GM18907 (cell line): ENCODE measurements around the gene C6orf89.
"Not testable (repeated sequence)": the region's sequence is repeated elsewhere in the genome, so short reads cannot be mapped to it uniquely, and the experiment has no call there.

Source experiments
- ATAC-seq: cut with Tn5 transposase; IDR thresholded peaks from one replicate; pipeline ENCODE4 v1.9.1; 2021; ENCODE audit warnings: mild to moderate bottlenecking, moderate library complexity; ENCODE audit not compliant: unreplicated experiment

Gene C6orf89

DNA sequence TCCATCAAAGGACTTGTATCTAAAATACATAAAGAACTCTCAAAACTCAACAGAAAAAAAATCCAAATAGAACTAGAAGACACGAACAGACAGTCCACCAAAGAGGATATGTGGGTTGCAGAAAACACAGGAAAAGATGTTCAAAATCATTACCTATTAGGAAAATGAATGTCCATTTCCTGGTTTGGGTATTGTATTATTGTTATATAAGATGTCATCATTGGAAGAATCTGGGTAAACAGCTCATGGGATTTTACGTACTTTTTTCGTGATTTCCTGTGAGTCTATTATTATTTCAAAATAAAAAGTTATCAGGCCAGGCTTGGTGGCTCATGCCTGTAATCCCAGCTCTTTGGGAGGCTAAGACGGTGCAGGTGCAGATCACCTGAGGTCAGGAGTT, 59.5 kb downstream of the C6orf89 start:
- ATAC-seq: no peak

DNA sequence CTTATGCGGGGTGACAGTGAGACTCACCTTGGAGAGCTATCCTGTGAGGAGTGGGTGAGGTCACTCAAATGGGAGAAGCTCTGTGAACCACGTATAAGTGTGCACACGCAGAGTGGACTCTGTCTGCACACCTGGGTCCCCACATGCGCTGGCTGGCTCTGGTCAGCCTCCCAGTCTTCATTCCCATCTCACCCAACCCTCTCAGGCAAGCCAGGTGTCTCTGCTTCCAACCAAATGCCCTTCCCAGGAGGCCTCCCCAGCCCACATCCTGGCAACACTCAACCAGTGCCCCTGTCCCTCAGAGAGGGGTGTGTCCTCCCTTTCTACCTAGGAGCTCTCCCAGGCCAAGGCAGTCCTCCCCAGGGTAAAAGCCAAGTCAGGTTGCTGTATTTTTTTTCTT, 60.8 kb downstream of the C6orf89 start:
- no peak for ATAC-seq

DNA sequence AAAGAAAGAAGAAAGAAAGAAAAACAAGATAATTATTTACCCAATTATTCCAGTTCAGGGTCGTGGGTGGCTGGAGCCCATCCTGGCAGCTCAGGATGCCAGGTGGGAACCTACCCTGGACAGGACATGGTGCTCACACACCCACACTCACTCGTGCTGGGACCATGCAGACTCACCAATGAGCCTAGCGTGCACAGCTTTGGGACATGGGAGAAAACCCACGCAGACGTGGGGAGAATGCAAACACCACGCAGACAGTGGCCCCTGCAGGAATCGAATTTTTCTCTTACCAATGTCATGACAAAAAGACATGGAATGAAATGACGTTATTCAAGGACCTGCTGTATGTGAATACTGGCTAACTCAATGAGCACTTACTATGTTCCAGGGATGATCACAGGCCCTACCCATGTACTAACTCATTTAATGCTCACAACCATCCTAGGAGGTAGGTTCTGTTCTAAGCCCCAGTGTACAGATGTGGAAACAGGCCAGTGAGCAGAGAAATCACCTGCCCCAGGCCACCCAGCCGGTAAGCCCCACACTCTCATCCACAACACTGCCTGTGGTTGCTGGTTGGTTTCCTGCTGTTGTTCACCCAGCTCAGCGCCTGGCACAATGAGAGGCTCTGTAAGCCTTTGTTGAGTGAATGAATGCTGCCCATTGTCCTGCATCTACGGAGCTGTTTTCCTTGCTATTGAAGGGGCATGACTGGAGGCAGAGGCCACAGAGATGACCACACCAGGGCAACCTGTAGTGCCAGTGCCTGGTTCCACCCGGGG, 62.0 kb downstream of the C6orf89 start:
- ATAC-seq: no peak

DNA sequence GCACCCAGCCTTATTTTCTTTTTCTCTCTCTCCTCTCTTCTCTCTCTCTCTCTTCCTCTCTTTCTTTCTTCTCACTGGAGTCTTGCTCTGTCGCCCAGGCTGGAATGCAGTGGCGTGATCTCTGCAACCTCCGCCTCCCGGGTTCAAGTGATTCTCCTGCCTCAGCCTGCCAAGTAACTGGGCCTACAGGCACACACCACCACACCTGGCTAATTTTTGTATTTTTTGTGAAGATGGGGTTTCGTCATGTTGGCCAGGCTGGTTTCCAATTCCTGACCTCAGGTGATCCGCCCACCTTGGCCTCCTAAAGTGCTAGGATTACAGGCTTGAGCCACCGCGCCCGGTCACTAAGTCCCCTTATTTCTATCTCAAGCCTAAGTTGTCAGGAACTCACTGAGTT, 63.3 kb downstream of the C6orf89 start:
- not testable (repeated sequence) for ATAC-seq

DNA sequence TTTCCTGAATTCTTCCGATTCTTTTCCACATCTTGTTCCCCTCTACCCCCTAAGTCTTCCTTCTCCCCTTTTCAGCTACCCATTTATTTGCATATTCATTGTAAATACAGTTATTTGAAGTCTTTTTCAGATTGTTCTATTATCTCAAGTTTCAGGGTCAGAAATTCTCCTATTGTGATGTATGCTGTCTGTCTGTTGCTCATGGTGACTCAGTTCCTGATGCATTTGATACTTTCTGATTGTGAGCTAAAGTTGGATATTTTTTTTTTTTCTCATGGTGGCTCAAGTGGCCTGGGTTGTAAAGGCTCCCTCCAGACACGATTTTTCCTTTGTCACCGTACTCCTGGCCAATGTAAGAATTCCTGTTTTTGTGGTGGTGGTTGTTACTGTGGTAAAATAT, 63.9 kb downstream of the C6orf89 start:
- no peak for ATAC-seq

DNA sequence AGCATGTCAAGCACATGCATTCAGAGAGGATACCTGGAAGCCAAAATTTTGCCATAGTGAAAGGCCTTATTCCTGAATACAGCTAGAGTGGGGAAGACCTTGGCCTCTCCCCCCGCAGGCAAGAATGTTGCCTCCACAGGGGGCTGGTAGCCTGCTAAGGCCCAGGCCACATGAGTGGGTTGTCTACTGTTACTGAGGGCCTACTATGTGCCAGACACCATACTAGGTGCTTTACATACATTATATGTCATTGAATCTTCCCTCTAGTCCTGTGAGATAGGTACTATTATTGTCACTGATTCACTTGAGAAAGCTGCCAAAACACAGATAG, 68.1 kb downstream of the C6orf89 start:
- no peak for ATAC-seq

DNA sequence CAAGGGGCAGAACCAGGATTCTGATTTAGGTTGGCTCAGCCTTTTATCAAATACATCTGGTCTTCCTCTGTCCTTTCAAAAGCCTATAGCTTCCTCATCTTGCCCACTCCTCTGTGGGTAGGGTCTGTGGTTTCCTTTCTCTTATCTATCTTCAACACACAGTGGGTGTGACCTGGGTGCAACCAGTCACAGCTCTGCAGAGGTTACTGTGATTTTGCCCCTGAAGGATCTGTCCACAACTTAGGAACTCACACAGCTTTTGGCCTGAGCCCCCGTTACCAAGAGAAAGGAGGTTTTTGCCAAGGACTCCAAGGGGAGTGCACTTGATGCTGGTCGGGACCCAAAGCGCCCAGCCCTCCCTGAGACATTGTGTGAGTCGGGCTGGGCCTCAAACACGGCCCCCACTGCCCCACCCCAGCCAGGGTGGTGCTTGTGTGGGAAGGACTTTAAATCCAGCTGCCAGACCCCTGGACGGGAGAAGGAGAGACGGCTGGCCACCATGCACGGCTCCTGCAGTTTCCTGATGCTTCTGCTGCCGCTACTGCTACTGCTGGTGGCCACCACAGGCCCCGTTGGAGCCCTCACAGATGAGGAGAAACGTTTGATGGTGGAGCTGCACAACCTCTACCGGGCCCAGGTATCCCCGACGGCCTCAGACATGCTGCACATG, 68.6 kb downstream of the C6orf89 start, which contains the start of gene PI16:
TSS of gene PI16 (plus strand) at position 477 of the 670 bp plus-strand sequence. CDS start at position 500, 23 bp downstream.
- no peak for ATAC-seq

DNA sequence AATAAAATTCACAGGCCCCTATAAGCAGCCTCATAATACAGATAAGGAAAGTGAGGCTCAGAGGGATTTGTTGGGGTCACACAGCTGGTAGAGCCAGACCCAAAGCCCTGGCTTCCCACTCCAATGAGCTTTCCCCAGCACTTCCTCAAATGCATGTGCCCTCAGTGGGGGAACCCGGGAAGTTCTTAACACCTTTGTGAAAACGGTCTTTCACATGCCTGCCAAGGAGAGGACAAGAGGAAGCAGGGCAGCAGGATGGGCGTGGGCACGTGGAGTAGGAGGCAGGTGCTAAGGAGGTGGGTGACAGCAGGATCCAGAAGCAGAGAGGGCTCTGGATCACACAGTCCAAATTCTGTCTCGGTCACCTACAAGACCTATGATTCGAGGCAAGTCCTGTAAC, 69.4 kb downstream of the C6orf89 start:
- ATAC-seq: no peak

DNA sequence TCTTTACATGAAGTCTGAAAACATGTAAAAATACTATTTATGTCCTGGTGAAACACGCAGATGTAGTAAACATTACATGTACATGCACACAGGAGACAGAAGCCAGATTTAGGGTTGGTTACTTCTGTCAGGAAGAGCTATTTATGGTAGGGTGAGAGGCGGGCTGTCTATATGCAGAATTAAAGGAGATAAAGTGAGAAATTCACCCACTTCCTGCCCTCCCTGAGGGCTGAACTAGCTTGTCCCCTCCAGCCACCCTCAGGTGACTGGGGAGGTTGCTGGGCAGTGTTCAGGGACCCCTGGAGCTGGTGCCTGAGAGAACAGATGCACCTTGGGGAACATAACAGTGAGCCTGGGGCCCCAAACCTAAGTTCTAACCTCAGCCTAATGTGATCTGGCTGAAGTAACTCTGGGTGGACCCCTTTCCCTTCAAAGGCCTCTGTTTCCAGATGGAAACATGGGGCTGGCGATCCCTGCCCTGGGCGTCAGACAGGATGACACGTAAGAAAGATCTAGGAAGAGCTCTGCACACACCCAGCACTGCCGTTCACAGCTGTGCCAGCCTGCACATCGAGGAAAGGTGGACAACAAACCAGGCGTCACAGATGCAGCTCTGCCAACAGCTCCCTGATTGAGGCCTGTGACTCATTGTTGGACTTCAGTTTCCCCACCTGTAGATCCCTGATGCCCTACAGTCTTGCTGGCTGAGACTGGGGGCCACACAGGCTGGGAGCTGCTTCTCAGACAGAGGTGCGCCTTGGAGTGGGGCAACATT, 70.1 kb downstream of the C6orf89 start:
- ATAC-seq: no peak

DNA sequence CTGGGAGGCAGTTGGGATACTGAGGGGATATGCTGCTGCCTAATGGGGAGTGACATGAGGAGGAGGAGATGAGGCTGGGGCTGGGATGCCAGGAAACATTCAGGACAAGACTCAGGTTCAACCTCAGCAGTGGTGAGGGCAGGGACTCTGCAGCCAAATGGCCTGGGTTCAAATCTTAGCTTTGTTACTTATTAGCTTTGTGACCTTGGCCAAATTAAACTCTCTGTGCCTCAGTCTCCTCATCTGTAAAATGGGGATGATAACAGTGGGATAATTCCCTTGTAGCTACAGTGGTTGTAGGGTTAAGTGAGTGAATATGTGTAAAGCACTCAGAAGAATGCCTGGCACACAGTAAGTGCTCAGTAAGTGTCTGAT, 70.7 kb downstream of the C6orf89 start:
- ATAC-seq: no peak

DNA sequence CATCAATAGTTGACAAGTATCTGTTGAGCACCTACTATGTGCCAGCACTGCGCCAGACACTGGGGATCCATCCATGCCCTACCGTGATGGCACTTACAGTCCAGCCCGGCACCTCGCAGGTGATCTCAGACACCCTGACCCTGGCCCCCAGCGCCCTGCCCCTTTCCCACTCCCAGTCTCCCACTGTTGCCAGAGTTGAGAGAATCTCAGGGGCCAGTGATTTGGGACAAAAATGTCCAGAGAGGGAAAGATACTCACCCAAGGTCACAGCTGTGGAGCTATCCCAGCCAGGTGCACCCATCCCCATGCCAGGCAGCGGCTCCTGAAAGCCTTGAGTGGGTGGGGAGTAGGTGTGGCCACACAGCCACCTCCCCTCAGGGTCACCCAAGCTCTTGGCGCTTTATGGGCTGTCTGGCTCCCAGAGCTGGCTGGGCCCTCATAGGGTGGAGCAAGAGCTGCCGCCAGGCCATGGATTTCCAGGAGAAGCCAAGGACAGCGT, 72.1 kb downstream of the C6orf89 start:
- no peak for ATAC-seq

DNA sequence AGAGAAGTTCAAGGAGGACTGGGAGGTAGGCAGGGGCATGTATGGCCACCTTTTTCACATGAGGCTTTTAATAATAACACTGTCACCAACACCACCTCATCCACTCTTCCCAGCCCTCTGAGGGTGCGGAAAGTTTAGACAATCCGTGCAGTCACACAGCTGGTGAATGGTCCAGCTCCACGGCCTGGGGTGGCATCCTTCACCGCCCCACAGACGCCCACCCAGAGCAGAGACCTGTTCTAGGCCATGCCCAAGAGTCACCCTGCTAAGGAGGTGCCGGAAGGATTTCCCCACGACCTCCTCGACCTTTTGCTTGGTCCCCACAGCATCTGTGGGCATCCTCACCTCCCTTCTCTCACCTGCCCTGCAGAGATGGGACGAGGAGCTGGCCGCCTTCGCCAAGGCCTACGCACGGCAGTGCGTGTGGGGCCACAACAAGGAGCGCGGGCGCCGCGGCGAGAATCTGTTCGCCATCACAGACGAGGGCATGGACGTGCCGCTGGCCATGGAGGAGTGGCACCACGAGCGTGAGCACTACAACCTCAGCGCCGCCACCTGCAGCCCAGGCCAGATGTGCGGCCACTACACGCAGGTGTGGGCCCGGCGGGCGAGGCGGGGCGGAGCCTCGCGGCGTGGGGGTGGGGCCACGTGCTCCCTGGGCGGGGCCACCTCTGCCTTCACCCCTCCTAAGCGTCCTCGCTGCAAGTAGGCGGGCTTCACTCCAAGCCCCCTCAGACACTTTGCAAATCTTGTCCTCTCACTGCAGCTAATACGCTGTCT, 73.2 kb downstream of the C6orf89 start:
- ATAC-seq: no peak

DNA sequence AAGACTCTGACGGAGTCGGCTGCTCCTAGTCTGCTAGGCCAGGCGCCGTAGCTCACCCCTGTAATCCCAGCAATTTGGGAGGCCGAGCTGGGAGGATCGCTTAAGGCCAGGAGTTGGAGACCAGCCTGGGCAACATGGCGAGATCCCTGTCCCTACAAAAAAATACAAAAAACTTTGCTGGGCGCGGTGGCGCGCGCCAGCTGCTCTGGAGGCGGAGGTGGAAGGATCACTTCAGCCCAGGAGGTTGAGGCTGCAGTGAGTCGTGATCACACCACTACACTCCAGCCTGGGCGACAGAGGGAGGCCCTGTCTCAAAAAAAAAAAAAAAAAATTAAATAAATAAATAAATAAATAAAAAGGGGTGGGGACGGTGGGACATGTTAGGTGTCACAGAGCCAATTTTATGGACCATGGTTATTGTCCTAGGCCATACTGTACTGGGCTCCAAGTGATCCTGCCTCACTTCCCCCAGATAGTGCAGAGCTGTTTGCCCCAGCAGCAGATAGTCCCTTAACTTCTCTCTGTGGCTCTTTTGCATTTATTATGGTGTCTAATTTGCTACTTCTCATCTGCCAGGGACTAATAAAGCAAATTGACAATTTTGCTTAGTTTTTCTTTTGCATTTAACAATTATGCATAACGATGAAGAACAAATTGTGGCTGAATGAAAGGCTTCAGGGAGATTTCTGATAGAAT, 74.0 kb downstream of the C6orf89 start:
- no peak for ATAC-seq

DNA sequence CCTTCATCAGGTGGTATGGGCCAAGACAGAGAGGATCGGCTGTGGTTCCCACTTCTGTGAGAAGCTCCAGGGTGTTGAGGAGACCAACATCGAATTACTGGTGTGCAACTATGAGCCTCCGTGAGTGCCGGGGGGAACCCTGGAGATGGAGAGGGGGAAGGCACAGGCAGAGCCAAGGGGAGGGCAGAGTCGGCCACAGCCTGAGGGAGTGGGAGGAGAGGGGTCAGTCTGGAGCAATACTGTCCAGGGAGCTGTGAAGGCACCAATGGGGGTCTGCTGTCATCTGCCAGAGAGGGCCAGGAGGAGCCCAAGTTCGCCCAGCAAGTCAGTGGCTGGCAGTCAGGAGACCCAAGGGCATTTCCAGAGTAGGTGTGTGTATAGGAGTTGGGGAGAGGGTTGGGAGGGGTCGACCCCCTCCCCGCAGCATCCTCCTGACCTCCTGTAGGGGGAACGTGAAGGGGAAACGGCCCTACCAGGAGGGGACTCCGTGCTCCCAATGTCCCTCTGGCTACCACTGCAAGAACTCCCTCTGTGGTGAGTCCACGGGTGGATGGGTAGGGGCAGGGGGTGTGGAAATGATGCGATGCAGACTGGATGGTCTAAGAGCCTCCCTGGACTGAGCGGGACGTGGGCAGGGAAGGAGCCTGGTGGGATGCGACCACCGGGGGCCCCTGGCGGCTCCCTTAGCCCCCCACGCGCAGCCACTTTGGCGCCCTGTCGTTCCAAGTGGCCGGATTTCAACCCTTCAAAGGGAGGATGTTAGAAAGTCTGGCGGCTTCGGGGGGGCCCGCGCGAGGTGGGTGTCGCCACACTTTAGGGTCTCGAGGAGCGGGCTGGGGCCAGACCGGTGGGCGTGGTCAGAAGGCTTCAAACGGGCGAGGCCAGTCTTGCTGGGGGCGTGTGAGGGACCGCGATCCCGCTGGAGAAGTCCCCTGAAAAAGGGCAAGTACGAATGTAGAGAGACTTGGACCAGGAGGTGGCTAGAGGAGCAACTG, 76.0 kb downstream of the C6orf89 start:
- ATAC-seq: no peak

DNA sequence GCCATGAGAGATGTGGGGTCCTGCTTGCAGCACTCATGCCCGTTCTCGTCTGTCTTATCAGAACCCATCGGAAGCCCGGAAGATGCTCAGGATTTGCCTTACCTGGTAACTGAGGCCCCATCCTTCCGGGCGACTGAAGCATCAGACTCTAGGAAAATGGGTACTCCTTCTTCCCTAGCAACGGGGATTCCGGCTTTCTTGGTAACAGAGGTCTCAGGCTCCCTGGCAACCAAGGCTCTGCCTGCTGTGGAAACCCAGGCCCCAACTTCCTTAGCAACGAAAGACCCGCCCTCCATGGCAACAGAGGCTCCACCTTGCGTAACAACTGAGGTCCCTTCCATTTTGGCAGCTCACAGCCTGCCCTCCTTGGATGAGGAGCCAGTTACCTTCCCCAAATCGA, 77.1 kb downstream of the C6orf89 start:
- peak; percentile 49 for ATAC-seq

DNA sequence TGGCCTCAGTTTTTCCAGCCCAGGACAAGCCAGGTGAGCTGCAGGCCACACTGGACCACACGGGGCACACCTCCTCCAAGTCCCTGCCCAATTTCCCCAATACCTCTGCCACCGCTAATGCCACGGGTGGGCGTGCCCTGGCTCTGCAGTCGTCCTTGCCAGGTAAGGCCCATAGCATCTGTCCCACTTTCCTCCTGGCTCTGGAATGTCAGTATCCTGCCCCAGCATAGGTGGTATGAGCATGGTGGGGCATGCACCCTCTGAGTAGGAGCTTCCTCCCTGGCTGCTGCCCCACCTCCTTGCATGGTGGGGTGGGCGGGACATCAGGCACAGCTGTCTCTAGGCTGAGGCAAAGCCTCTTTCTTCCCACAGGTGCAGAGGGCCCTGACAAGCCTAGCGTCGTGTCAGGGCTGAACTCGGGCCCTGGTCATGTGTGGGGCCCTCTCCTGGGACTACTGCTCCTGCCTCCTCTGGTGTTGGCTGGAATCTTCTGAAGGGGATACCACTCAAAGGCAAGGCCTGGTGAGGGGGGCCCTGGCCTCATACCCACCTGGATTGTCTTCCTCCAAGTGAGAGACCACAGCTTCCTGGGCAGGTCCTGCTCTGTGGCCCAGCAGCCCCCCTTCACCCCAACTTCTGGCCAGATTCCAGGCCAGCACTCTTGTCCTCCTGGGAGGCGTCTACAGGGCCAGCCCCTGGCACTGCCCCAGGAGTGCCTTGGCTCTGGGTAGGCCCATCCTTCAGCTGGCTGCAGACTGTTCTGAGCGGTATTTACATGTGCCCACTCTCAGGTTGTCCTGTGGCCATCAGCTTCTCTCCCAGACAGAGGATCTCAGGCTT, 77.9 kb downstream of the C6orf89 start:
- no peak for ATAC-seq

DNA sequence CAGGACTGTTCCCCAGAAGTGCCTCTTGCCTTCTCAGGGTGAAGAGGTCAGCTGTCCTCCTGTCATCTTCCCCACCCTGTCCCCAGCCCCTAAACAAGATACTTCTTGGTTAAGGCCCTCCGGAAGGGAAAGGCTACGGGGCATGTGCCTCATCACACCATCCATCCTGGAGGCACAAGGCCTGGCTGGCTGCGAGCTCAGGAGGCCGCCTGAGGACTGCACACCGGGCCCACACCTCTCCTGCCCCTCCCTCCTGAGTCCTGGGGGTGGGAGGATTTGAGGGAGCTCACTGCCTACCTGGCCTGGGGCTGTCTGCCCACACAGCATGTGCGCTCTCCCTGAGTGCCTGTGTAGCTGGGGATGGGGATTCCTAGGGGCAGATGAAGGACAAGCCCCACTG, 78.6 kb downstream of the C6orf89 start:
- no peak for ATAC-seq

DNA sequence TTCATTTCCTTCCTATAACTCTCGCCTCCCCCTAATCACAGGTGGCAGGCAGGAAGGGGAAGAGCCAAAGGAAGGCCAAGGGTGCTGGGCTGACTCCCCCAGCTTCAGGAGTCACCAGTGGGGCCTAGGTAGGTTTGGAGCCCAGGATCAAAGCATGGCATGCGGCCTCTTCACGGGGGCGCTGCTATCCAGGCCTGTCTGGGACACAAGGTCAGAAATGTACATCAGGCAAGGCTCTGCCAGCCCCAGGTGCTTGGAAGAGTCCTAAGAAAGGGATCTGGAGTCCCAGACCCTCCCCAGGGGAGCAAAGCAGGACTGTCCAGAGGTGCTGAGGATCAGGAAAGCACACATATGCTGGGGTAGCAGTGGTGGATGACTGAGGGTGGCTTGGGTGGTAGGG, 79.2 kb downstream of the C6orf89 start:
- ATAC-seq: no peak
